ENCODE data around the gene MOG. TPM values are rescaled to one million over a fixed set of nuclear protein-coding genes. Genes with fewer than 3 reads are reported as not detected.
A peak's percentile ranks its signal among the peaks of the same experiment; 100 is the strongest.

Gene MOG
- total RNA-seq: not detected

GRCh38 chr6:29656798-29657197 is at the start of gene MOG:
TSS of gene MOG (plus strand) at chr6:29657092. CDS start at chr6:29657210, 118 bp downstream.
- Mint-ChIP-seq H3K9me3 (no peaks in the 10 kb centered on the region), H3K4me3 (no peak within 1 kb of the TSS), H3K27me3 (ENCODE audit: low read depth) (peaks cover 13% of the 10 kb centered on the region), H3K36me3 (ENCODE audit: low read depth) (no peaks in the 10 kb centered on the region), H3K4me1 (ENCODE audit: low read depth) (no peaks in the 10 kb centered on the region), H3K27ac (no peak within 1 kb of the TSS)
- DNase-seq: no peak
- CTCF ChIA-PET: no interaction called here
- intact Hi-C loops (cut with micrococcal nuclease): no loop called here

DNA sequence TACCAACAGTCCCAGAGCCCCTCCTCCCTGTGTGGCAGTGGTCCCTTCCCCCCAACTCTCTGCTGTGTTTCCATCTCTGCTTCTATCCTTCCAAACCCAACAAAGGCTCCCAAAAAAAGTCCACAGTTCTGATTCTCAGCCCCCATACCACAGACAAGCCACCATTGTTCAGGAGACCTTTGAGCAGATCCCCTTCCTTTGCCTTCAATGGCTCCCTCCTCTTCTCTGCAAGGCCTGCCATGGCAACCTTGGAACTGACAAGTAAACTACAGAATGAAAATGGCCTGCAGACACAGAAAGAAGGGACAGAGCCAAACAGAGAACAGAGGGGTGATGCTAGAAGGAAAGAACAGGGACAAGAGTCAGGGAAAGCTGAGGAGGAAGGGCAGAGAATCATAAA is 48.8 kb upstream of the MOG start:
- Mint-ChIP-seq H3K27ac (no peak overlapping the region), H3K4me1 (ENCODE audit: low read depth) (no peaks in the 10 kb centered on the region), H3K4me3 (no peak overlapping the region), H3K27me3 (ENCODE audit: low read depth) (no peaks in the 10 kb centered on the region), H3K9me3 (no peaks in the 10 kb centered on the region), H3K36me3 (ENCODE audit: low read depth) (peaks cover 7% of the 10 kb centered on the region)
- no peak for DNase-seq
- CTCF ChIA-PET: no interaction called here
- intact Hi-C loops (cut with micrococcal nuclease): no loop called here

DNA sequence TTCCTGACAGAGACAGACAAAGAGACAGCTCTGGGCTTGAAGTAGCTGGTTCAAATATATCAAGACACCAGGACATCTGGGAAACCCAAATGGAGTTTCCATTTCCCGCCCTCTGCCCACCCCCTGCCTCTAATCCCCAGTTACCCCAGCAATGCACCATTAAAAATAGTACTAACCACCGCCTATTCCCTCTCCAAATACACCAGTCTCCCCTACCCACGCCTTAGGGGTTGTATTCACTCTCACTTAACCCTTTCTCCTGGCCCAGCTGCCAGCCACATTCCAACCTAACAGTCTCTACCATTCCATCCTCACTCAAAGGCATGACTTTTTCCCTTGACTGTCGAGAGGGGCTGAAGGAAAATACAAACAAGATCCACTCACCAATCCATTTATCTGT is 46.4 kb upstream of the MOG start:
- Mint-ChIP-seq H3K9me3 (no peaks in the 10 kb centered on the region), H3K36me3 (ENCODE audit: low read depth) (peaks cover 9% of the 10 kb centered on the region), H3K4me3 (no peak overlapping the region), H3K27me3 (ENCODE audit: low read depth) (no peaks in the 10 kb centered on the region), H3K27ac (no peak overlapping the region), H3K4me1 (ENCODE audit: low read depth) (no peaks in the 10 kb centered on the region)
- CTCF ChIA-PET: interaction anchor here (1.4 kb wide), 1 partner anchor 39 kb away, joined by 8 read pairs; no protein-coding TSS in a partner anchor
- intact Hi-C loops (cut with micrococcal nuclease): no loop called here
- no peak for DNase-seq

DNA sequence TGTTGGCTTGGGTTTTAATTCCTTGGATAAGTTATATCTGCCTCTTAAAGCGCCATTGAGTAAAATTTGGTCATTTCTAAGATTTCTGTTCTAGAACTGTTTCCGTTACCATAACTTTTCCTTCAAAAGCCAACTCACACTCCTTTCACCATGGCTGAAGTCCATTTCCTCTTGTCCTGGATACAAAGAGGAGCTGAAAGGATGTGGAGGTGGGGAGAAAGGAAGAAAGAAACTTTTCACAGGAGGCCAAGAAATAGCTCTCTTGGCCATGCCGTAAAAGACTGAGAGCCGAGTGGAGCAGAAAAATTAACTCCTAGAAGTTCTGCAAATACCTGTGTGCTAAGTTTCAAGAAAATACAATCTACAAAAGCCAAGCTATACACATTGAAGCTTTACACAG is 45.5 kb upstream of the MOG start:
- no peak overlapping the region for H3K27ac Mint-ChIP-seq
- no peaks in the 10 kb centered on the region for H3K27me3 Mint-ChIP-seq (ENCODE audit: low read depth)
- CTCF ChIA-PET: interaction anchor here (0.7 to 2.0 kb wide), 4 partner anchors 38 to 120 kb away, joined by 3 to 8 read pairs (median 5); no protein-coding TSS in a partner anchor
- no peak for DNase-seq
- H3K36me3 Mint-ChIP-seq (ENCODE audit: low read depth): peaks cover 9% of the 10 kb centered on the region
- no peaks in the 10 kb centered on the region for H3K4me1 Mint-ChIP-seq (ENCODE audit: low read depth)
- intact Hi-C loops (cut with micrococcal nuclease): no loop called here
- no peak overlapping the region for H3K4me3 Mint-ChIP-seq
- no peaks in the 10 kb centered on the region for H3K9me3 Mint-ChIP-seq

GRCh38 chr6:29617782-29618554 is 38.9 kb upstream of the MOG start:
- intact Hi-C loops (cut with micrococcal nuclease): no loop called here
- DNase-seq: no peak

DNA sequence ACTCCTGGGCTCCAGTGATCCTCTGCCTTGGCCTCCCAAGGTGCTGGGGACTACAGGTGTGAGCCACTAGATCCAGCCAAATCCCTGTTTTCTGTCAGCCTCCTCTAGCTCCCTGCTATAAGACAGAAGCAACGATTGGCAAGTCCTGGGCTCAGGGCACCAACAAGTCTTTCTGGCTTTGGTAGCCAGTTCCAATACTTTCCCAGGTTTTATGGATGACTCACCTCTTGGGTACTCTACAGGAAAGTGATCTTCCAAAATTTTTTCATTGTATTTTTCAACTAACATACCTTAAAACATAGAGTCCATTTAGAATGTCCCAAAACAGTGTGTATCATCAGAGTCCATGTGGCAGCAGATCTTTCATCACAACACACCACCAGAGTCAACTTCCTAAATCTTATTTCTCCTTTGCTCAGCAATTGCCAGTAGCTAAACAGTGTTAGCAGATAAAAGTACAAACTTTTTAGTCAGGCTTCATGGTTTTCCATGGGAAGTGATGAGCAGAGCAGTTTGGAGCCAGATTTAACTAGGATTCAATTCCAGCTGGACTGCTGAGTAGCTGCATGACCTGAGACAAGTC is 37.2 kb upstream of the MOG start:
- Mint-ChIP-seq H3K4me3 (no peak overlapping the region), H3K9me3 (no peaks in the 10 kb centered on the region), H3K27ac (no peak overlapping the region), H3K4me1 (ENCODE audit: low read depth) (no peaks in the 10 kb centered on the region), H3K36me3 (ENCODE audit: low read depth) (peaks cover 4% of the 10 kb centered on the region), H3K27me3 (ENCODE audit: low read depth) (no peaks in the 10 kb centered on the region)
- intact Hi-C loops (cut with micrococcal nuclease): no loop called here
- DNase-seq: no peak
- CTCF ChIA-PET: interaction anchor here (0.6 to 1.7 kb wide), 4 partner anchors 9 to 705 kb away, joined by 3 to 6 read pairs (median 4); no protein-coding TSS in a partner anchor

More at GRCh38 chr6:29617782-29618554, 38.9 kb upstream of the MOG start:
- H3K27me3 Mint-ChIP-seq (ENCODE audit: low read depth): no peaks in the 10 kb centered on the region
- H3K4me1 Mint-ChIP-seq (ENCODE audit: low read depth): no peaks in the 10 kb centered on the region
- no peak overlapping the region for H3K4me3 Mint-ChIP-seq
- H3K27ac Mint-ChIP-seq: no peak overlapping the region
- no peaks in the 10 kb centered on the region for H3K9me3 Mint-ChIP-seq
- CTCF ChIA-PET: interaction anchor here (1.5 to 4.4 kb wide), 2 partner anchors 9 to 36 kb away, joined by 3 to 18 read pairs; no protein-coding TSS in a partner anchor
- peaks cover 11% of the 10 kb centered on the region for H3K36me3 Mint-ChIP-seq (ENCODE audit: low read depth)

GRCh38 chr6:29620630-29621029 is 36.3 kb upstream of the MOG start:
- intact Hi-C loops (cut with micrococcal nuclease): no loop called here

DNA sequence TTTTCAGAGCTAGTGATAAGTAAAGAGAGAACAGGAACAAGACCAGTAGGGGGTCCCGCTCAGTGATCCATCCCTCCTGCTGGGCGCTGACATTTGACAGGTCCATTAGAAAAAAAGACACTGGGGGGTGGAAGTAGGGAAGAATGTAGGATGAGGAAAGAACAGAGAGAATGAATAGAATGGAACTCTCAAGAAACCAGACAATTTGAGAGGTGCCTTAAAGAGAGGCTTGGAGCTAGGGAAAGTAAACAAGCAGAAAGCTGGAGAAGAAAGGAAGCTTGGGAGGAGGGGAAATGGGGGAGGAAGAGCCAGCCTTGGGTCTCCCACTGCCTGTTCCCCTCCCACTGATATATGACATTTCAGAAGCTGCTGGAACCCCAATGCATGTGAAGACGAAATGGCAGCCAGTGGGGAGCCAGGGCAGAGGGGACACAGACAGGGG is 32.4 kb upstream of the MOG start:
- Mint-ChIP-seq H3K4me3 (no peak overlapping the region), H3K9me3 (no peaks in the 10 kb centered on the region), H3K4me1 (ENCODE audit: low read depth) (peaks cover 11% of the 10 kb centered on the region), H3K27me3 (ENCODE audit: low read depth) (peaks cover 3% of the 10 kb centered on the region), H3K27ac (no peak overlapping the region), H3K36me3 (ENCODE audit: low read depth) (peaks cover 4% of the 10 kb centered on the region)
- DNase-seq: no peak
- intact Hi-C loops (cut with micrococcal nuclease): no loop called here
- CTCF ChIA-PET: interaction anchor here (1.9 to 4.4 kb wide), 2 partner anchors 26 to 29 kb away, joined by 11 to 19 read pairs; no protein-coding TSS in a partner anchor

More at GRCh38 chr6:29620630-29621029, 36.3 kb upstream of the MOG start:
- H3K27ac Mint-ChIP-seq: no peak overlapping the region
- no peaks in the 10 kb centered on the region for H3K27me3 Mint-ChIP-seq (ENCODE audit: low read depth)
- CTCF ChIA-PET: interaction anchor here (0.9 to 1.7 kb wide), 3 partner anchors 8 to 33 kb away, joined by 3 to 6 read pairs (median 4); no protein-coding TSS in a partner anchor
- no peaks in the 10 kb centered on the region for H3K4me1 Mint-ChIP-seq (ENCODE audit: low read depth)
- H3K4me3 Mint-ChIP-seq: no peak overlapping the region
- peaks cover 4% of the 10 kb centered on the region for H3K36me3 Mint-ChIP-seq (ENCODE audit: low read depth)
- no peak for DNase-seq
- H3K9me3 Mint-ChIP-seq: no peaks in the 10 kb centered on the region

DNA sequence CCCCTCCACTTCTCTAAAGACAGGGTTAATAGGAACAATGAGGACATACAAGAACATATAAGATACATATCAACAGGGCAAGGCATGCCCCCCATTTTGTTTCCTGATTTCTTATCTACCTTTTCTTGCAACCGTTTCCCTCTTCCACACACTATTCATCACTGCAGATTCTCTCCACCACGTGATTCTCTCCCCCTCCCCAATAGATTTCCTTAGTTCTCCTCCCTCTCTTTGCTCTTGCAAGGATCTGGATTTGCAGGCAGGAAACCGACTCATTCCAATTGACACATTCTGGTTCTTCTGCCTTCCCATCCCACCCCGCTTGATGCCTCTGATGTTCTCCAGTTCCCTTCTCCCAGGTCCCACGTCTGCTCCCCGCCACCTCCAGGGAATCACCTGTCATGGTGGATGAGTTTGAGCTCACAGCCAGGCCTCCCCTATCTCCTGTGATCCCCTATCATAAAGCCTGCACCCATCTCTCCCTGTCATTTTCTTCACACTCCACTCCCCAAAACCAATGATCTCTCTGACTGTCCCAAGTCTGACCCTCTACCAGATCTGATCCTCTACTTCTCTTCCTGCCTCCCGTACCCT is 31.5 kb upstream of the MOG start:
- peaks cover 16% of the 10 kb centered on the region for H3K4me1 Mint-ChIP-seq (ENCODE audit: low read depth)

DNA sequence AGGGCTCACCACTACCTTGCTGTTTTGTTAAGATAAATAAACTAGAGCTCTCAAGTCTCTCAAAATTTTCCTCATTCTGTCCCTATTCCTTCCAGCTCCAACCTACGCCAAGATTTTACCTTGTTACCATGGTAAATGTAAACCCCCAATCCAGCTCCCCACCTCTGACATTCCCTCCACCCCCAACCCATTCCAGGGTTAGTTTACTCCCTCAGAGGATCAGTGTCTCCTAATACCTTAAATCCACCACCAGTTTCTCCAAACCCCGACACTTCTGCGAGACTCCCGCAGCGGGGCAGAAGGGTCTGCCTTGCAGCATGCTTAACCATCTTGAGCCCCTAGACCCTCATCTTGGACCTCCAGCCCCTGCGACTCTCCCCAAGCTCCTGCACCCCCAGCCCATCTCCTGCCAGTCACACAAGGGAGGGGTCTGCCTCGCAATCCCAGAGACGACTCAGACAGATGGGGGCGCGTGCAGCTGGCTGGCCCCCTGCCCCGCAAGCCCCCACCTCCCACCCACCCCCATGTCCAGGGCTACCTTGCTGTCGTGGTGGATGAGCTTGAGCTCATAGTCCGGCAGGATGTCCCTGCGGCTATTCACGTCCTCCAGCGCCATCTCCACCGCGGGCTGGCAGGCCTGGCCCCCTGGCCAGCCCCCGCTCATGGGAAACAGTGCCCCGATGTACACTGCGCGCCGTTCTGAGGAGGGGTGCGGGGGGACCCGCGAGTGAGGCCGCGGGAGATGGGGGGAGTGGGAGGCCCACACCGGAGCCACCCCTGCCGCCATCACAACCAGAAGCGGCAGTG is 29.7 kb upstream of the MOG start:
- Mint-ChIP-seq H3K4me1 (ENCODE audit: low read depth) (peaks cover 30% of the 10 kb centered on the region), H3K9me3 (no peaks in the 10 kb centered on the region), H3K27ac (no peak overlapping the region), H3K27me3 (ENCODE audit: low read depth) (peaks cover 3% of the 10 kb centered on the region), H3K36me3 (ENCODE audit: low read depth) (no peaks in the 10 kb centered on the region), H3K4me3 (peak overlapping the region; percentile 38)
- CTCF ChIA-PET: interaction anchor here (1.0 to 4.4 kb wide), 3 partner anchors 9 to 27 kb away, joined by 3 to 19 read pairs (median 4); no protein-coding TSS in a partner anchor
- intact Hi-C loops (cut with micrococcal nuclease): loop anchor here (5.0 kb wide), 1 partner anchor 790 kb away; no protein-coding TSS in a partner anchor
- DNase-seq: no peak

More for the DNA sequence above, 31.5 kb upstream of the MOG start:
- intact Hi-C loops (cut with micrococcal nuclease): loop anchor here (5.0 kb wide), 1 partner anchor 788 kb away; no protein-coding TSS in a partner anchor
- Mint-ChIP-seq H3K27ac (no peak overlapping the region), H3K36me3 (ENCODE audit: low read depth) (peaks cover 4% of the 10 kb centered on the region), H3K9me3 (no peaks in the 10 kb centered on the region), H3K4me3 (no peak overlapping the region), H3K27me3 (ENCODE audit: low read depth) (peaks cover 3% of the 10 kb centered on the region)
- no peak for DNase-seq
- CTCF ChIA-PET: interaction anchor here (0.6 to 4.4 kb wide), 3 partner anchors 25 to 44 kb away, joined by 5 to 19 read pairs (median 11); no protein-coding TSS in a partner anchor

- CTCF ChIA-PET: interaction anchor here (1.1 to 3.9 kb wide), 6 partner anchors 8 to 26 kb away, joined by 3 to 21 read pairs (median 4); no protein-coding TSS in a partner anchor
- Mint-ChIP-seq H3K4me3 (peak overlapping the region; percentile 86), H3K4me1 (ENCODE audit: low read depth) (peaks cover 30% of the 10 kb centered on the region), H3K36me3 (ENCODE audit: low read depth) (no peaks in the 10 kb centered on the region), H3K27me3 (ENCODE audit: low read depth) (peaks cover 3% of the 10 kb centered on the region), H3K9me3 (no peaks in the 10 kb centered on the region), H3K27ac (no peak overlapping the region)
- peak; percentile 49 for DNase-seq
- intact Hi-C loops (cut with micrococcal nuclease): loop anchor here (1.0 to 5.0 kb wide), 2 partner anchors 22 to 791 kb away; no protein-coding TSS in a partner anchor
Observed at GRCh38 chr6:29627755-29628418, 29.0 kb upstream of the MOG start.

All from activated naive CD4-positive, alpha-beta T cell treated with anti-CD3 and anti-CD28 coated beads for 36 hours (primary cell).